ENCODE results near the gene CFAP58.

CFAP58 gene

DNA sequence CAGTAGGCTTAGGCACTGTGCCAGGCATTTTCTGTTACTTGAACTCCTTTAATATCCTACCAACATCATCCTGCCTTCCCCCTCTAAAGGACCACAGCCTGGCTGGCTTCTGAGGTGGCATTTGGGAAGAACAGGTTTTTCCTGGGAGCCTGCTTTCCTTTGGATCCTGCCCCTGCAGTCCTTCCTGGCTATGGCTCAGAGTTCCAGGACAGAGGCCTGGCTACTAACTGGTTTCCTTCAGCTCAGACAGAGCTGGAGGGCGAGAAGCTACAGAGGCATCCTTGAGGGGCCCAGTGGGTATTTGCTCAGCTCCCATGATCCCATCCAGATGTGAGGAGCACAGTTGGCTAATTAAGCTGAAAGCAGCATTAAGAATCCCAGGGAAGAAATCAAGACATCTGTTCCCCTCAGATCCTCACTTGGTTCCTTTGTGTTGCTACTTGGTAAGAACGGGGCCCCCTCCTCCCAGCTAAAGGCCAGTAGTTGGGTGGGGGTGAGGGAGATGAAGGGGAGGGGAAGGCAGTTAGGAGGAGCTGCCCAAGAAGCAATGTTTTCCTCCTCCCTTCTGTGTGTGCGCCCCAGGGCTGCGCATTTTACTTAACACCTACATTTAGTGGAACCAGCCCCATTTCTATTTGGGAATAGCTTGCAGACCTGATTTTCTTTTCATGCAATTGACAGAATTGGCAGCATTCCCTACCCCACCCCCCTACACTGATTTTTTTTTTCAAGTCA is 144.9 kb downstream of the CFAP58 start:
- DNase-seq = no peak

DNA sequence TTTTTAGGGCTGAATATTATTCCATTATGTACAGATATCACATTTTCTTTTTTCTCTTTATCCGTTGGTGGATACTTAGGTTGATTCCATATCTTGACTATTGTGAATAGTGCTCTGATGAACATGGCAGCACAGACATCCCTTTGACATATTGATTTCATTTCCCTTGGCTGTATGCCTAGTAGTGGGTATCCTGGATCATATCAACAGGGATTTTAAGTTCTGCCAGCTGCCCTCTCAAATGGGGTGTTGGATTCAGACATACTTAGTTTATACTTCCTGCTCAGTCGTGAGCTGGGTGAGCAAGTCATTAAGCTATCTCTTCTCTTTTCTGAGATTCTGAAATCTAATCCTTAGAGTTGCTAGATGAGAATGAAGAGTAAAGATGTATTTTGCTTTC is 147.8 kb downstream of the CFAP58 start:
- DNase-seq = no peak

DNA sequence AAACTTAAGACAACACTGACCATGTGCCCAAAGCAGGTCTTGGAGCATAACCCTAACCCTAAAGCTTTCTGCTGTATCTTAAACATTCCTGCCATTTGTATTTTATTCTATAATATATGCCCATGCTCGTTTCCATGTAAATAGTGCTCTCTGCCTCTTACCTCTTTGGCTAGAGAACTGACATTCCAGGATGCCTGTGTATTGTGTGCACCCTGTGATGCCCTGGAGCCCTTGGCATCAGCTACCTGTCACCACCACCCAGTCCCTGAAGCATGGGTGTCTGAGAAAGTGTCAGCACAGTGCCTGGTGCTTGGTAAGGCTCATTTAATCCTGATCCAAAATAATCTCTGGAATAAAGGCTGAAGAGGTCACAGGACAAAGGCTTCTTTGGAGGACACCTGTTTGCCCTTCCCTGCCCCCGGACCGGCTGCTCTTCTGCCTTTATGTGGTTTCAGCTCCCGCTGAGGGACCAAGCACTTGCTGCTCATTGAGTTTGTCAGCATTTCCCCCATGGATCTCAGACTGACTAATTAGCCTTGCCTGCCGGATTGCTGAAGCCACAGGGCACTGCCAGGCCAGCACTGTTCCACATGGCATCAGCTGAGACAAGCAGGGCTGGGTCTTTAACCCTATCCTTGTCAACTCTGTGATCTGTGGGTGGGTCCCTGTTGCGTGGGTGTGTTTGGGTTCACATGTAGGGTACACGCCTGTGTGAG is 148.4 kb downstream of the CFAP58 start:
- DNase-seq = no peak

- no peak for DNase-seq
Measured at GRCh38 chr10:104502907-104503306, 149.3 kb downstream of the CFAP58 start.

Data from right hindlimb (tissue), 1 donor.